HG02852 (cell line): Measurements from ENCODE around the gene FAAP100.

Experiments
- ATAC-seq: cut with Tn5 transposase; IDR thresholded peaks from one replicate; pipeline ENCODE4 v1.9.1; 2021; ENCODE audit warnings: mild to moderate bottlenecking, moderate library complexity; ENCODE audit not compliant: unreplicated experiment

Gene FAAP100

DNA sequence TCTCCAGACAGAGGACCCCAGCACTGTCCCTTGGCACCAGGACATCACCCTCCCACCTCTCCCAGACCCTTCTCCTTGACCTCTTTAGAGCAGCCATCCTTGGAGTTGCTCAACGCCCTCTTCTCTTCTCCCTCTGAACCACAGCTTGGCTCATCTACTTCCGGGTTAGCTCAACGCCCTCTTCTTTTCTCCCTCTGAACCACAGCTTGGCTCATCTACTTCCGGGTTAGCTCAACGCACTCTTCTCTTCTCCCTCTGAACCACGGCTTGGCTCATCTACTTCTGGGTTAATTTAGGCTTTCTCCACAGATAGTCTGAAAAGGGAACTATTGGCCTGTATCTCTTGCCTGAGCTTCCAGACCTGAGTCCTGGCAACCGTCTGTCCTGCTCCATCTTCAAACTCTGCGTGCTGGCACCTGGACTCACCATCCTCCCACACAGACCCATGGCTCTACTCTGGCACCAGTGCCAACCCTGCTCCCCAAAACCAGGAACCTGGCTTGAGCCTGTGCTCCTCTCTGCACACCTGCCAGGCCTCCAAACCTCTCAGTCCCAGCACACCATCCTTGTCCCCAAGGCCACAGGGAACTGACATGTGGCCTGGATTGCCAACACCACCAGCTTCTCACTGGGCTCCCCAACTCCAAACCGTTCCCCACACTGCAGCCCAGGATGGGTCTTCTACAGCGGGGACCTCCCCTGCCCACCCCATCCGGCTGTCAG, 25.3 kb upstream of the FAAP100 start:
- no peak for ATAC-seq

DNA sequence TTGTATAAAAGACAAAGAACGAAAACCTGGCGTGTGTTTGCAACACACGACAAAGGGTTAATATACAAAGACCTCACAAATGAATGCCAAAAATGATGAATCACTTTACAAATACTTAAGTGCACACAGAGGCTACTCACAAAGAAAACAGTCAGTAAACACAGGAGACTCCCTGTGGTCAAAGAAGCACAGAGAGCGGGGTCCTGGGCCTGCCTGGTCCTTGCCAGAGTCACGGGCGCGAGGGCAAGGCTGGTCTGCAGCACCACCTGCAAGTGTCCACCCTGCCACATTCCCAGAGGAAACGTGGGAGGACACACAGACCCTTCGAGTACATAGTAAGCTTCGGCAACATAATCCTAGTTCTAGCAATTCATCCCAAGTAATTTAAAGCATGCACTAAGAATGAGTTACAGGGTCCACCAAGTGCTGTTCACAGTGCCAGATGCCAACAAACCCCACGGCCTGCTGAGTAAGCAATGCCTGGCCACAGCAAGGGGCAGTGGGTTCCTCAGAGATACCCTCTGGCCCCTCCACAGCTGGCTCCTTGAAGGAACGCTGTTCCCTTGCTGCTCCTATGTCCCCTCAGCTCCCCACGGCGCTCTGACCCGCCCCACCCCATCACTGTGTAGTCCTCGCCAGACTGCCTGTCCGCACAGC, 24.6 kb upstream of the FAAP100 start:
- no peak for ATAC-seq

DNA sequence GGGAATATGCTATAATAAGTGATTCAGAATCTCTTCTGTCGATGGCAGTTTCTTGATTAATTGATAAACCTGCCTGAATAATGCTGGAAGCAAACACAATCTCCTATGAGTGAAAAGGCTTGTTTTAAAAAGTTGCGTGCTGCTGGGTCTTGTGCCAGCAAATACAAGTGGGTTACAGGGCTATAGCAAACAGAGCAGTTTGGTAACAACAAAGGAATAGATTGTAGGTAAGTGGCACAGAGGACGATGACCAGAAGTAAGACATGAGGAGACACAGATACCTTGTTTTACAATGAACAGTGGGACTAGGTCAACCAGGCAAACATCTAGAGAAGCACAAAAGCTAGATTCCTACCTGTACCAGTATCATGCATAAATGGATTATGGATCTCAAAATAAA, 23.7 kb upstream of the FAAP100 start:
- no peak for ATAC-seq

DNA sequence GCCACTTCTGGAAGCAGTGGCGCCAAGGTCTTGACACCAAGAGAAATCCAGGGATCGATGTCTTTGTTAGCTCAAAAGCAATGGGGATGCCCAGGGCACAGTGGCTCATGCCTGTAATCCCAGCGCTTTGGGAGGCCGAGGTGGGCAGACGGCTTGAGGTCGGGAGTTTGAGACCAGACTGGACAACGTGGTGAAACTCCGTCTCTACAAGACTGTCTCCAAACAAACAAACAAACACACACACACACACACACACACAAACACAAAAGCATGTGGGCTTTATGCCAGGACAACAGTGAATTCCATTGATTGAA, 22.4 kb upstream of the FAAP100 start:
- ATAC-seq: no peak

DNA sequence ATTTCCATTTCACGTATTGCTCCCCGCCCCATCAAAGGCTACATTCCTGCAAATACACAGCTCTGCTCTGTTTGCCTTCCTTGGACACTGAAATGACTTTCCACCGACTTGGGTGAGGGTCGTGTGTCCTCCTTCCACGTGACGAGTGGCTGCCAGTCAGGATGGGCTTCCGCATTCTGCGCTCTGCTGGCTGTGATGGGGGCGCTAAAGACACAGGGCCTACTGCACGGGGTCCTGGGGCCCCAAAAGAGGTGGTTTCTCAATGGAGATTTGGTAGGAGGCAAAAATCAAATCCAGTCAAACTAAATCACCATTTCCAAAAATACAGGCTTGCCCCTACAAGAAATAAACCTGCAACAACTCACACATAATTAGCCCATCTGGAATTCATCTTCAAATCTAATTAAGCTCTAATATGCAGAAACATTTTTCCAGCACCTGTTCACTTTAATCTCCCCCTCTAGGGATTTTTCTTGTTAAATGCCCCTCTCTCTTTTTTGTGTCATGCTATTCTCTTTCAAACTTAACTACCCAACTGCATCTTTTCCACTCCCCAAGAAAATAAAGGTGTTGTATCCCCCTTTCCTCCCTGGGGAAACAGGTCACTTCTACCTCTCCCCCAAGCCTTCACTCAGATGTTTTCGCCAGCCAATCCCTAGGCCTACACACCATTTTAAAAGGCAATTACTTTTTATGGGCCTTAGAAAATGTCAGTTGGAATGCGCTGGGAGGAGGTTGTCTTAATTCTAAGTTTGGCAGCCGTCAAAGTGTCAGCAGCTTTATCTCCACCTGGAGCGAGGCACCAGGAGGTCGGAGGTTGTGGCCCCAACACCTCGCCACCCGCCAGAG, 21.9 kb upstream of the FAAP100 start:
- ATAC-seq: no peak

DNA sequence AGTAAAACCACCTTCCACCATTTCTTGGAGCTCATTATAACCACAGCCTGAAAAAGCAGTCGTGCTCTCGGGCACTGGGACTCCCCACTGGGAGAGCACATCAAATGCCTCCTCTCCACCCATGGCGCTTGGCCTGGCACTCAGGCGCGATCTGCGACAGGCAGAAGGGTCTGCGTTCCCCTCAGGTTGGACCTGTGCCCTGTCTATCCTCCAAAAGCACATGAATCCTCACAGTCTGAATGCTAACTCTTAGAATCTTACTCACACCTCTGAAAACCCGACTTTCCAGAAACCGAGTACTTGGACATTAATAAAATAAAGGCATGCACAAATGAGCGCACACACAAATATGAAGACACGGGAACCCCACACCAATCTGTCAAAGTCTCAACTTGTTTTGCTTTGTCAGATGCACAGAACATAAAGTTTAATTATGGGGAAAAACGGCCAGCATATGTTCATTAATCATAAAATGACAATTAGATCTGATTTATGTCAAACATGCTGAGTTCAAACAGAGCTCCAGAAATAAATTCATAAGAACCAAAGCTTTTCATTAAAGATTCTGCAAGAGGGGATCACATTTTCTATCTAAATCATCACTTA, 20.5 kb upstream of the FAAP100 start:
- ATAC-seq: no peak

DNA sequence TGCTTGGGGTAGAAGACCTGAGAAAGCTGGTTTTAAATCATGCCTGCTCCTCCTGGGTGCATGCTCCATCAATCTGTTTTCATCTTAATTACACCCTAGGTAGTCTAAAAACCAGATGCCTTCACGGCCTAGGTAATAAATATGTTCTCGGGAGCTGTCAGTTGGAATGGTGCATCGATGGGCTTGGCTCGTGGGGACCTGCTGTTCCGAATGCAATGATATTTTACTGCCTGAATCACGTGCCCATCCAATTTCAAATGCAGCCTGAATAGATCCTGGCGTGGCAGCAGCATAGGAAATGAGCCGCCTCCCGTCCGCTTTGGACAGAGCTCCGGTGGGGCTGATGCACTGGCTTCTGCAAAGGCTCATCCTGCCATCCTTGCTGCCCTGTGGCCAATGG, 18.8 kb upstream of the FAAP100 start:
- no peak for ATAC-seq

DNA sequence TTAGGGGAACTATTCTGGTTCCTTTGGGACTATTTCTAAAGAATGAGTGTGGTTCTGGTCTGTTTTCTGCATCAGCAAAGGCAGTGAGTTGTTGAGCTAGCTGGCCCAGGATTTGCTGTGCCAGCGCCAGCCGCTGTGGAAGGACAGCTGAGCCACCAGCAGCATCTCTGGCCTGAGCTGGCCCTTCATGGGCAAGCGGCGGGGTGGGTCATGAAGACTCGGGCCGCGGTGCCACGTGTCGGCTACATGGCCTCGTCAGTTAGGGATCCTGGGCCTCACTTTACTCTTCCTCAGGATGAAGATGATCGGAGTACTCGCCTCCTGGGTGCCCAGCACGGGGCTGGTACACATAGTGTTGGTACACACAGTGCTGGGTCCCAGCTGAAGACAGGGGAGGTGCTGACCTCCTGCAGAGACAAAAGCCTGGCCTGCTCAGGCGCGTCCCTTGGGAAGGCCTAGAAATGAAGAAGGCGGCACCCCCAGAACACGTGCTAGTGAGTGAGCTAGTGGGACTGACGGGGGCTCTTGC, 17.9 kb upstream of the FAAP100 start:
- no peak for ATAC-seq

DNA sequence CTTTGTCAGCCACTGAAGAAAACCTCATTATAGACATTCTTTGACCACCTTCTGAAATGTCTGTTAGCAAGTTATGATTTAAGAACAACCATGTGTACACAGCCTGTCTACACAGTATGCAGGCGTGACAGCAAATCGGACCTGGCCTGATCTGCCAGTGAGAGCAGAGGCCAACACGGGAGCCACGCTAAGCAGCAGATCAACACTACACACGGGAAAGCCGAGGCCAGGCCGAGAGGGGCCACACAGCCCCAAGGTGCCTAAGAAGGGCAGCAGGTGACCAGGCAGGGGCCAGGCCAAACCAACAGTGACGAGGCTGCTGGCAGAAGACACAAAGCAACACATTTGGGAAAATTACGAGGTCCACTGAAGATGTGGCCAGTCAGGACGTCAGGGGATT, 16.3 kb upstream of the FAAP100 start:
- no peak for ATAC-seq

DNA sequence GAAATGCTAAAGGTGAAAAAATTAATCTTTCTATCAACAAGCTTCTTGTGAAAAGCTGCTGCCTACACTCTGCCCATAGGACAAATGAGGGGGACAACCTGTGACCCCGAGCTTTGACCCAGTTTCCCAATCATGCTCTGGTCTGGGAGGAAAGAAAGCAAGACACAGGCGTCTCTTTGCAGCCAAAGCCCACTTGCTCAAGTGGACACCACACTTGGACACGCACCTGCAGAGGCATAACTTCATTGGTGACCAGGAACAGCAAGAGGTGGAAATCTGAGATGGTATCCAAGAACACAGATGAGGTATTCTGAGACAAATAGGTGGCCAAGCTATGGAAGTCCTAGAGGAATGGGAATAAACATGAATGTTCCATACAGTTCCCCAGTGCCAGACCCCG, 15.0 kb upstream of the FAAP100 start:
- ATAC-seq: no peak

DNA sequence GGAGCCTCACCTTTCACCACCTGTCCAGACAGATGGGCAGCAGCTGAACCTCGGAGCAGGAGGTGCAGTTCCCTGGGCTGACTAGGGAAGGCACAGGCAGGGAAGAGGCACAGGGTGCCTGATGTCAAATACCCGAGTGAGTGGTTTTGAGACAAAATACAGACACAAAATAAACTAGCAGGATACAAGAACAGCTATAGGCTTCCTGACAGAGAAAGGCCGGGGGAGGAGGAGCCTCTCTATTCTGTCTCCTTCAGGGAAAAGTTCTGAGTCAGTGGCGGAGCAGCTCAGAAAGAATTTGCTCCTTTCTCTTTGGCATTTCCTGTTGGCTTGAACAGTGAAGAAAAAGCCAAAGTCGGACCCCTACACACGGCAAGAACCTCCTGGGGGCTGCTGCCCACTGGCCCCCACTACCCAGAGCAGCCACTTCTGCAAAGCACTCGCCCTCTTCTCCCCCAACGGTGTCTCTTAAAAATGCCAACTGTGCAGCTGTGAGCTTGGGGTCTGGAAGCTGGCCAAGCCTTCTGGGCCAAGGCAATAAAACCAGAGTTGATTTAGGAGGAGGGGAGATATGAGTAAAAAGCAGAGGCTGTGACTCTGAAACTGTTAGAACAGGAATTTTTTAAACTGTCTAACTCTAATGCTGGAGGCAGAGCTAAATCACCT, 14.4 kb upstream of the FAAP100 start:
- ATAC-seq: no peak

DNA sequence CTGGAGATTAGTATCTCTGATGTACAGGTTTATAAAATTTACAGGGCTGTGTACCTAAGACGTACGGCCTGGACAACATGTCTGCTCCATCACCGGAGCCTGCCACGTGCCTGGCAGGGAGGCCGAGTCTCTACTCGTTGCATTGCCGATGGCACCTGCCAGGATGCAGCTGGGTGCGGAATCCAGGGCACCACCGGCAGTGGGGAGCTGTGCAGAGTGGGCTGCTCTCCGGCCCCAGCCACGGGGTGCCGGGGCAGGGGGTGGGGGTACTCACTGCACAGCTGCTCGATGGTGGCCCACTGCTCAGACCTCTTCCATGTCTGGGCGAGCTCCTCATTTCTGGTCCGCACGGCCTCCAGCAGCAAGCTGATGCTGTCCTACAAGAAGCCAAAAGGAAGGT, 13.1 kb upstream of the FAAP100 start:
- ATAC-seq: no peak

DNA sequence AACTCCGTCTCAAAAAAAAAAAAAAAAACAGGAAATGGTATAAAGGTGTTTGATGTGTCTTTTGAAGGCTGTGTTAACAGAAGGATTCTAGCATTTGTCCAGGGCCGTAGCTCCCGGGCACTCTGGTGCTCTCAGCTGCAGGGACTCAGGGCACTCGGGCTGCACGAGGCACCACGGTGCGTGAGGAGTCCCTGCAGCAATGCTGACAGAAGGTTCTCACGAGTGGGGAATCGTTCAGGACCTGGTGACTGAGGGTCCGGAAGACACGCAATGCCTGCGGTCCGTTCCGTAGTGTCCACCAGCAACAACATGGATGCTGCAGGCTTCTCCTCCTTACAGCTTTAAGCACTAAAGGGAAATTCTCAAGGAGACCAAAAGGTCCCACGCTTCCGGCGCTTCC, 12.6 kb upstream of the FAAP100 start:
- ATAC-seq: no peak

DNA sequence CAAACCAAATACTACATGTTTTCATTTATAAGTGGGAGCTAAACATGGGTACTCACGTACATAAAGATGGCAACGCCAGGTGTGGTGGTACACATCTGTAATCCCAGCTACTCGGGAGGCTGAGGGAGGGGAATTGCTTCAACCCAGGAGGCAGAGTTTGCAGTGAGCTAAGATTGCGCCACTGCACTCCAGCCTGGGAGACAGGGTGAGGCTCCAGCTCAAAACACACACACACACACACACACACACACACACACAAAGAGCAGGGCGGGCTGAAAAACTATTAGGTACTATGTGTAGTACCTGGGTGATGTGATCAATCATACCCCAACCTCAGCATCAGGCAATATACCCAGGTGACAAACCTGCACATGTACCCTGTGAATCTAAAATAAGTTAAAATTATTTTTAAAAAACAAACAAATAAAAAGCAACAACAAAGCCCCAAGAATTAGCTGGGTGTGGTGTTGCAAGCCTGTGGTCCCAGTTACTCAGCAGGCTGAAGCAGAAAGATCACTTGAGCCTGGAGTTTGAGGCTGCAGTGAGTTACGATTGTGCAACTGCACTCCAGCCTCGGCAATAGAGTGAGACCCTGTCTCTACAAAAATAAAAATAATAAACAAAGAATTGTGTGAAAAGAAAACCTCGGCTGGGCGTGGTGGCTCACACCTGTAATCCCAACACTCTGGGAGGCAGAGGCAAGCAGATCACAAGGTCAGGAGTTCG, 11.9 kb upstream of the FAAP100 start:
- no peak for ATAC-seq

DNA sequence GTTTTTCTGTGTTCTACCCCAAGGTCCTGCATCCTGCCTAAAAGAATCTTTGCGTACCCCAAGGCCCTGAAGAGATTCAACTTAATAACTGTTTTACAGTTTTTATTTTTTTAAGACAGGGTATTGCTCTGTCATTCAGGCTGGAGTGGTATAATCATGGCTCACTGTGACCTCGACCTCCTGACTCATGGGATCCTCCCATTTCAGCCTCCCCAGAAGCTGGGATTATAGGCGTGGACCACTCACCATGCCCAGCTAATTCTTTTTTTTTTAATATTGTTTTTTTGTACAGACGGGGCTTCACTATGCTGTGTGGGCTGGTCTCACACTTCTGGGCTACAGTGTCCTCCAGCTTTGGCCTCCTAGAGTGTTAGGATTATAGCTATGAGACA, 9.3 kb upstream of the FAAP100 start:
- ATAC-seq: no peak

DNA sequence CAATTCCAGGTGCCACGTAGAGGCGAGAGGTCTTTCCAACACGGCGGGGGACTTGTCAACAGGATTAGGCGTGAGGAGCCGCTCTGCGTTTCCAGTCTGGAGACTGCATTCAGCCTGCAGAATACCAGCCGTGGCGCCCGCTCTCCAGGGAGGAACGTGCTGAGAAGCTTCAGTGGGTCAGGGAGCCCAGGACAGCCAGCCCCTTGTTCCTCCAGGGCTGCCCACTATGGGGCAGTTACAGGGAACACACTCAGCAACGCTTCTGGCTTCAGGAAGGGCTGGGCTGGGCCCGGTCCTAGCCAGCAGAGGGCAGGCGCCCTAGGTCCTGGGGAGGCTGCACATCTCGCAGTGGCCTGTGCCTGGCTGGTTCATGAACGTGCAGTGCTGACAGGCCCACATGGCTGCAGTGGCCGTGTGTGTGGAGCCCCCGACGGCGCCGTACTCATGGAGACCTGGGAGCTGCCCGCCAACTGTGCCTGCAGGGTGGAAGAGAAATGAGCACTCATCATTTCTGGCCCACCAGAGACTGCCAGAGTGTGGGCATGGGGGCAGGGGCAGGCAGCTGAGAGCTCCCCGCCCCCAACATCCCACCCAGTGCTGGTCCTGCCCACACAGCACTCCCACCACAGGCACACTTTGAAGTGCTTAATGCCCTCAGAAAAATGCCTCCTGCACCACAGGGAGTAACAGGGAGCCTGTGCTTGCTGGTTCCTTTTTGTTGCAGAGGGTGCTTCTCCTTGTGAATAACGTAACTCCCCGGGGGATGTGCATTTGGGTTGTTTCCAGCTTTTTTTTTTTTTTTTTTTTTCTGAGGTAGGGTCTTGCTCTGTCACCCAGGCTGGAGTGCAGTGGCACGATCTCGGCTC, 7.0 kb upstream of the FAAP100 start:
- no peak for ATAC-seq

DNA sequence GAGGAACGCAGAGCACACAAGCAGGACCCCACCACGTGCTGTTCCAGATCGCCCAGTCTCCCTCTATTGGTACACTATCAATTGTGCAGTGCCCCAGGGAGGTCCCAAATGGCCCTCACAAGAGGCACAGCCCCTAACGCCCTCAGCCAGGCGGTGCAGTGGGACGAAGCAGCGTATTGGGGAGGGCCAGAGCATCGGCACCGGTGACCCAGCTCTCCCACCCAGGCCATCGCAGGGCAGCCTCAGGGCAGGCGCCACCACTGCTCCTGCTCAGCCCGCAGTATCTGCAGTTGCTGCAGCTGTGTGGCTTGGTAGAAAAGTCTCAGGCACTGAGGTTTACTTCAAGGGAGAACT, 5.9 kb upstream of the FAAP100 start:
- ATAC-seq: no peak

DNA sequence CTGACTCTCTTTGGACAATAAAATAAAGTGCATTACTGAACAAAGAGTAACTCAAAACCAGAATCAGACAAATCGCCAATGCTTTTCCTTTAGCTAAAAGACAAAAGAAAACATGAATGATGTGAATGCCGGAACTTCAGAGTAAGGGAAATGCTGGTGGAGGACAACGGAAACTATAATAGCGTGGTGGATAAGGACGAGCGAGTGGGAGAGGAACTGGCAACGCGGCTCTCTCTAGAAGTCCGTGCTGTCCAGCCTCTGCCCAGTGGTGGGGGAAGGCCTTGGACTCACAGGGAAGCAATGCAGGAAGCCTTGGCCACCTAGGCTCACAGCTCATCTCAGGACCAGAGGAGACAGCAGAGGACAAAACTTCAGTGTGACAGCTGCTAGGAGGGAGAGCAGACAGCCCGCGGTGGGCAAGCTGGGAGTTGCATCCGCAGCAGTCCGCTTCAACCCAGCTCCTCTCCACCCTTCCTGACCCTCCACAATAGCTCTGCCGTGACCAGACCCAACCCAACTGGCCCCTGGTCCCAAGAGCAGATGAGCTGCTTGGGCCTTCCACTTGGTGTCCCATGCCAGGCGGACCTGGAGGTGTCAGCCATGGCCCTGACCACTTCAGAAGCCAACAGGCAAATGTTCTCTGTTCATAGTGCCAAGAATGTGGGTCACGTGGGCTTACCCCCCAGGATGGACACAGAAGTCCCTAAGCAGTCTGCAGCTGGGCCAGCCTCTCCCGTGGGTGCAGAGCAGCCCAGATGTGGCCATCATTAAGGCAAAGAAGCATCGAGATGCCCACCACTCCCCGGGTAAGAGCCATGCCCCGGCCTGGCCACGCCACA, 5.3 kb upstream of the FAAP100 start:
- ATAC-seq: no peak

DNA sequence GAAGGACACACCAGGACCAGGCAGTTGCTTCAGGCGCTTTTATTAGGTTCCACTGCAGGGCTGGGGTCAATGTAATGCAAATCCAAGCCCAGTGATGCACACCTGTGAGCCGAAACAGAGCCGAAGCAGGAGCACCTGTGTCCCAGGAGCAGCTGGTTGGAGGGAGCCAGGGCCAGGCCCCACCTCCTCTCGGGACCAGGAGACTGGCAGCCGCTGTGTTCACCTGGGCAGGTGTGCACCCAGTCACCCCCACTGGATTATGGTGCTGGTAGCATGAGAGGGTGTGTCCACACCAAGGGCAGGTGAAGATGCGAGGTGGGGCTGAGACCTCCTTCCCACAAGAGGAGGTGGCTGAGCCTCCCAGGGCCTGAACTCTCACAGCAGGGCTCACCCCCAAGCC, 4.7 kb upstream of the FAAP100 start:
- ATAC-seq: no peak
